Measurements from ENCODE around the gene YARS1.

GRCh38 chr1:32759997-32760623 is 57.0 kb downstream of the YARS1 start:
- TF ChIP-seq, protein P1, sequence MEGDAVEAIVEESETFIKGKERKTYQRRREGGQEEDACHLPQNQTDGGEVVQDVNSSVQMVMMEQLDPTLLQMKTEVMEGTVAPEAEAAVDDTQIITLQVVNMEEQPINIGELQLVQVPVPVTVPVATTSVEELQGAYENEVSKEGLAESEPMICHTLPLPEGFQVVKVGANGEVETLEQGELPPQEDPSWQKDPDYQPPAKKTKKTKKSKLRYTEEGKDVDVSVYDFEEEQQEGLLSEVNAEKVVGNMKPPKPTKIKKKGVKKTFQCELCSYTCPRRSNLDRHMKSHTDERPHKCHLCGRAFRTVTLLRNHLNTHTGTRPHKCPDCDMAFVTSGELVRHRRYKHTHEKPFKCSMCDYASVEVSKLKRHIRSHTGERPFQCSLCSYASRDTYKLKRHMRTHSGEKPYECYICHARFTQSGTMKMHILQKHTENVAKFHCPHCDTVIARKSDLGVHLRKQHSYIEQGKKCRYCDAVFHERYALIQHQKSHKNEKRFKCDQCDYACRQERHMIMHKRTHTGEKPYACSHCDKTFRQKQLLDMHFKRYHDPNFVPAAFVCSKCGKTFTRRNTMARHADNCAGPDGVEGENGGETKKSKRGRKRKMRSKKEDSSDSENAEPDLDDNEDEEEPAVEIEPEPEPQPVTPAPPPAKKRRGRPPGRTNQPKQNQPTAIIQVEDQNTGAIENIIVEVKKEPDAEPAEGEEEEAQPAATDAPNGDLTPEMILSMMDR (conservative IDR thresholded peaks at IDR 0.05; ENCODE audit: low read depth, low read length), result no peak
- TF ChIP-seq EZH2 (IDR thresholded peaks at IDR 0.05; ENCODE audit: borderline replicate concordance, low read depth, low read length, poor library complexity, severe bottlenecking), result no peak

All from A673 (cell line).